Smooth muscle cell of the pulmonary artery (primary cell): ENCODE data around the gene WIF1. TPM values are rescaled to one million over a fixed set of nuclear protein-coding genes. Genes with fewer than 3 reads are reported as not detected.

Source experiments
- total RNA-seq: library from RNA; depleted of rRNA; stranded (reverse); fragments of >200 nt; gene quantifications from 2 replicates; pipeline ENCODE4 v1.2.3, GENCODE V29; 2014

WIF1 gene
- not detected in 2 replicates for total RNA-seq

GRCh38 chr12:65121049-65121955 lies at the start of gene WIF1:
Gene WIF1, minus strand, starts transcription at chr12:65121305. Its CDS starts 114 bp downstream, at chr12:65121191.

DNA sequence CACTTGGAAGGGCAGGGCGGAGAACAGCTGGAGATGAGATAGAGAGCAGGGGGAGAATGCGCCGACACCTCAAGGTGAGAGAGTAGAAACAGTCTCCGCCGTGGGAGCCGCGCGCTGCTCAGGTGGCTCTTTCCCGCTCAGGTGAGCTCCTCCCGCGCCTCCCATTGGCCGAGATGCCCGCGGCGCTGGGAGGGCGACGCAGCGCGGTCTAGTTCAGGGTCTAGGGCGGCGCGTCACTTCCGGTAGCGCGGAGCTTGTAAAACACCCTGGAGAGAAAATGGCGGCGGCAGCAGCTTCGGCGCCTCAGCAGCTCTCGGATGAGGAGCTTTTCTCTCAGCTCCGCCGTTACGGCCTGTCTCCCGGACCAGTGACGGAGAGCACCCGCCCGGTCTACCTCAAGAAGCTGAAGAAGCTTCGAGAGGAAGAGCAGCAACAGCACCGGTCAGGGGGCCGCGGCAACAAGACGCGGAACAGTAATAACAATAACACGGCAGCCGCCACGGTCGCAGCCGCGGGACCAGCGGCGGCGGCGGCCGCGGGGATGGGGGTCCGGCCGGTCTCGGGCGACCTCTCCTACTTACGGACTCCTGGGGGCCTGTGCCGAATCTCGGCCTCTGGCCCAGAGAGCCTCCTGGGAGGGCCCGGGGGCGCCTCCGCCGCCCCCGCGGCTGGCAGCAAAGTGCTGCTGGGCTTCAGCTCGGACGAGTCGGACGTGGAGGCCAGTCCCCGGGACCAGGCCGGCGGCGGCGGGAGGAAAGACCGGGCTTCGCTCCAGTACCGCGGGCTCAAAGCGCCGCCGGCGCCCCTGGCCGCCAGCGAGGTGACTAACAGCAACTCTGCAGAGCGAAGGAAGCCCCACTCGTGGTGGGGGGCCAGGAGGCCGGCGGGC lies 48.5 kb upstream of the WIF1 start, which contains the start of gene LEMD3:
Gene LEMD3, plus strand, starts transcription at position 264 of the 889 bp plus-strand sequence. Its CDS starts 14 bp downstream, at position 278.

Other genes with a start within 250 kb of the WIF1 start
- gene LEMD3, start 48.3 kb upstream of the WIF1 start, total RNA-seq, result 21.8 and 27.8 TPM in 2 replicates
- gene MSRB3, start 157.4 kb upstream of the WIF1 start, total RNA-seq, result 91.8 and 103 TPM in 2 replicates